Prostate gland (tissue), 2 donors: ENCODE data around the gene ATAD1. TPM values are rescaled to one million over a fixed set of nuclear protein-coding genes. Genes with fewer than 3 reads are reported as not detected.
"Not testable (repeated sequence)": the region's sequence is repeated elsewhere in the genome, so short reads cannot be mapped to it uniquely, and the experiment has no call there.

Experiments used
- DNase-seq: peaks from one replicate; pipeline ENCODE4 v3.0.0-alpha.2; 2019; ENCODE audit warnings: low spot score
- H3K27ac ChIP-seq, 2 donors: fragments of 200-600 bp; sonication (generic); 2 replicates each; pipeline ENCODE4 v1.5.1; 2017 to 2019
- H3K27me3 ChIP-seq: fragments of 200-600 bp; sonication (generic); replicated peaks from 2 replicates; pipeline ENCODE4 v1.5.1; 2019; ENCODE audit not compliant: insufficient read depth
- H3K36me3 ChIP-seq, 2 donors: fragments of 200-600 bp; sonication (generic); 1 replicate in 1 of 2; 2 replicates in 1 of 2; pipeline versions ENCODE4 v1.5.1 to v1.8.1; 2017 to 2019
- H3K4me1 ChIP-seq: fragments of 200-600 bp; sonication (generic); replicated peaks from 2 replicates; pipeline ENCODE4 v1.5.1; 2019
- H3K4me3 ChIP-seq, 2 donors: fragments of 200-600 bp; sonication (generic); 2 replicates each; pipeline ENCODE4 v1.5.1; 2017 to 2019
- H3K9me3 ChIP-seq: fragments of 200-600 bp; sonication (generic); 2 replicates; pipeline ENCODE4 v1.5.1; 2017
- POLR2A ChIP-seq: fragments of 450-650 bp; IDR thresholded peaks from one replicate; pipeline ENCODE4 v1.6.1; 2016; ENCODE audit warnings: antibody characterized with exemption, mild to moderate bottlenecking
- POLR2AphosphoS5 ChIP-seq: sonication (generic); formaldehyde crosslinking; IDR thresholded peaks from one replicate; pipeline ENCODE4 v1.6.1; 2017; ENCODE audit warnings: antibody characterized with exemption
- WGBS: methylation state at CpG from one replicate; pipeline ENCODE4 v1.1.5; 2018; 5-methylcytosine and 5-hydroxymethylcytosine counted together
- intact Hi-C: fragments of 100-400 bp; cut with DNase I; formaldehyde crosslinking; loops from one replicate; pipeline ENCODE4 v1.14.2; 2022
- total RNA-seq, 2 donors: library from RNA; depleted of rRNA; stranded (reverse); fragments of >200 nt; gene quantifications; one replicate each; pipeline ENCODE4 v1.1.0, GENCODE V29; 2016
- TF ChIP-seq, protein P1 (sequence below), 4 experiments: fragments of 200-600 bp in 2 of 4; fragments of 450-650 bp in 2 of 4; sonication (generic) in 2 of 4; IDR thresholded peaks; 1 replicate in 3 of 4; 2 replicates in 1 of 4; pipeline ENCODE4 v1.5.1; 2016 to 2019; ENCODE audit warnings: antibody characterized with exemption in 4 of 4, mild to moderate bottlenecking in 2 of 4, moderate library complexity in 2 of 4

The ATAD1 gene
- total RNA-seq, 2 donors from 2014 or later: 50.2 to 59.6 TPM

DNA sequence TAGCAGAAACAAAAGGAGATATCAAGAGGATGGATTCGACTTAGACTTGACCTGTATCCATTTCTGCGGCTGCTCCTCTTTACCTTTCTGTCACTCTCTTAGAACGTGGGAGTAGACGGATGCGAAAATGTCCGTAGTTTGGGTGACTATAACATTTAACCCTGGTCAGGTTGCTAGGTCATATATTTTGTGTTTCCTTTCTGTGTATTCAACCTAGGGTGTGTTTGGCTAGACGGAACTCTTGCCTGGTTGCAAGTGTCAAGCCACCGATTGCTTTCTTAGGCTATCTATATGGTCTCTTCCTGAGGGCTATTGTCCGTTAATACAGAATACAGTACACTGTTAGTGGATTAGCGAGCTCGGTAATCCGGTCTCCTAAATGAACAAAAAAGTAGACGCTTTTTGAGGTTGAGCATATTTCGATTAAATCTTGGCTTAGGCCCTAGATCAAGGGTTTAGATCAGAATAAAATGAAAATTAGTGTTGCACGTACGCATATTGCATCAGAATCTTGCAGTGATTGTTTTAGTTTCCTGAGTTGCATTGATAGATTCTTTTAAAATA lies 46.6 kb upstream of the ATAD1 start:
- Histone ChIP-seq H3K27me3 (no peaks in the 10 kb centered on the region), H3K27ac (peak overlapping the region; percentile 89 to 97), H3K4me3 (peak overlapping the region; percentile 64 to 95), H3K4me1 (no peaks in the 10 kb centered on the region), H3K36me3 (no peaks in the 10 kb centered on the region), H3K9me3 (no peaks in the 10 kb centered on the region)
- 0% methylated on average over 16 of the region's 16 CpGs for WGBS
- intact Hi-C loops: loop anchor here (5.0 to 10.0 kb wide), 2 partner anchors 270 to 383 kb away; no protein-coding TSS in a partner anchor
- no peak for TF ChIP-seq POLR2AphosphoS5
- TF ChIP-seq POLR2A: no peak
- TF ChIP-seq, protein P1, sequence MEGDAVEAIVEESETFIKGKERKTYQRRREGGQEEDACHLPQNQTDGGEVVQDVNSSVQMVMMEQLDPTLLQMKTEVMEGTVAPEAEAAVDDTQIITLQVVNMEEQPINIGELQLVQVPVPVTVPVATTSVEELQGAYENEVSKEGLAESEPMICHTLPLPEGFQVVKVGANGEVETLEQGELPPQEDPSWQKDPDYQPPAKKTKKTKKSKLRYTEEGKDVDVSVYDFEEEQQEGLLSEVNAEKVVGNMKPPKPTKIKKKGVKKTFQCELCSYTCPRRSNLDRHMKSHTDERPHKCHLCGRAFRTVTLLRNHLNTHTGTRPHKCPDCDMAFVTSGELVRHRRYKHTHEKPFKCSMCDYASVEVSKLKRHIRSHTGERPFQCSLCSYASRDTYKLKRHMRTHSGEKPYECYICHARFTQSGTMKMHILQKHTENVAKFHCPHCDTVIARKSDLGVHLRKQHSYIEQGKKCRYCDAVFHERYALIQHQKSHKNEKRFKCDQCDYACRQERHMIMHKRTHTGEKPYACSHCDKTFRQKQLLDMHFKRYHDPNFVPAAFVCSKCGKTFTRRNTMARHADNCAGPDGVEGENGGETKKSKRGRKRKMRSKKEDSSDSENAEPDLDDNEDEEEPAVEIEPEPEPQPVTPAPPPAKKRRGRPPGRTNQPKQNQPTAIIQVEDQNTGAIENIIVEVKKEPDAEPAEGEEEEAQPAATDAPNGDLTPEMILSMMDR (IDR thresholded peaks at IDR 0.05): no peak
- DNase-seq: no peak

GRCh38 chr10:87863951-87864495 lies 46.0 kb upstream of the ATAD1 start:
- intact Hi-C loops: loop anchor here (5.0 to 10.0 kb wide), 2 partner anchors 271 to 383 kb away; no protein-coding TSS in a partner anchor
- Histone ChIP-seq H3K4me3 (peak overlapping the region; percentile 64 to 95), H3K27ac (peak overlapping the region; percentile 89 to 97)
- WGBS: 0% methylated on average over 46 of the region's 47 CpGs
- H3K36me3 ChIP-seq, H3K9me3 ChIP-seq, H3K27me3 ChIP-seq, H3K4me1 ChIP-seq, DNase-seq: not testable (repeated sequence)

- no peaks in the 10 kb centered on the region for H3K36me3 ChIP-seq
- H3K27ac ChIP-seq: peak within 1 kb of the TSS; percentile 89 to 97
- no peaks in the 10 kb centered on the region for H3K27me3 ChIP-seq
- intact Hi-C loops: loop anchor here (5.0 to 10.0 kb wide), 2 partner anchors 272 to 384 kb away; no protein-coding TSS in a partner anchor
- peak; percentile 88 for DNase-seq
- no peaks in the 10 kb centered on the region for H3K9me3 ChIP-seq
- TF ChIP-seq, protein P1 (IDR thresholded peaks at IDR 0.05): peak in 1 of 4 experiments; percentile 8
- TF ChIP-seq POLR2A (peak; percentile 82), POLR2AphosphoS5 (peak; percentile 69)
- under 1% methylated on average over 85 of the region's 89 CpGs for WGBS
- no peaks in the 10 kb centered on the region for H3K4me1 ChIP-seq
- peak within 1 kb of the TSS; percentile 64 to 95 for H3K4me3 ChIP-seq
These were observed 45.3 kb upstream of the ATAD1 start, which contains the start of the genes KLLN and PTEN for GRCh38 chr10:87863053-87863943. Gene KLLN, minus strand, starts transcription at chr10:87863533. Its CDS starts 1,046 bp downstream, at chr10:87862487. Gene PTEN, plus strand, starts transcription at chr10:87863625. Its CDS starts 845 bp downstream, at chr10:87864470.

DNA sequence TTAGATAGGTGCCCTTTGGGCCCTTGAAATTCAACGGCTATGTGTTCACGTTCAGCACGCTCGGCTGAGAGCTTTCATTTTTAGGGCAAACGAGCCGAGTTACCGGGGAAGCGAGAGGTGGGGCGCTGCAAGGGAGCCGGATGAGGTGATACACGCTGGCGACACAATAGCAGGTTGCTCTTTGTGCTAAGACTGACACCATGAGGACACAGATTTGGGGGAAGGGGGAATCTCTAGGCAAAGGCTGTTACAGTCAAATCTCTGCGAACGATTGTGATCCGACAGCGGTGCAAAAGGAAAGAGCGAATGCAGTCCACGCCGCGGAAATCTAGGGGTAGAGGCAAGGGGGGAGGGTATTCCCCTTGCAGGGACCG lies 44.6 kb upstream of the ATAD1 start:
- no peak for DNase-seq
- intact Hi-C loops: loop anchor here (5.0 to 10.0 kb wide), 2 partner anchors 272 to 385 kb away; no protein-coding TSS in a partner anchor
- Histone ChIP-seq H3K9me3 (no peaks in the 10 kb centered on the region), H3K36me3 (no peaks in the 10 kb centered on the region), H3K27me3 (no peaks in the 10 kb centered on the region), H3K4me1 (no peaks in the 10 kb centered on the region), H3K4me3 (peak overlapping the region; percentile 64 to 95), H3K27ac (peak overlapping the region; percentile 89 to 97)
- WGBS: under 1% methylated on average over 21 of the region's 21 CpGs
- no peak for TF ChIP-seq POLR2A

DNA sequence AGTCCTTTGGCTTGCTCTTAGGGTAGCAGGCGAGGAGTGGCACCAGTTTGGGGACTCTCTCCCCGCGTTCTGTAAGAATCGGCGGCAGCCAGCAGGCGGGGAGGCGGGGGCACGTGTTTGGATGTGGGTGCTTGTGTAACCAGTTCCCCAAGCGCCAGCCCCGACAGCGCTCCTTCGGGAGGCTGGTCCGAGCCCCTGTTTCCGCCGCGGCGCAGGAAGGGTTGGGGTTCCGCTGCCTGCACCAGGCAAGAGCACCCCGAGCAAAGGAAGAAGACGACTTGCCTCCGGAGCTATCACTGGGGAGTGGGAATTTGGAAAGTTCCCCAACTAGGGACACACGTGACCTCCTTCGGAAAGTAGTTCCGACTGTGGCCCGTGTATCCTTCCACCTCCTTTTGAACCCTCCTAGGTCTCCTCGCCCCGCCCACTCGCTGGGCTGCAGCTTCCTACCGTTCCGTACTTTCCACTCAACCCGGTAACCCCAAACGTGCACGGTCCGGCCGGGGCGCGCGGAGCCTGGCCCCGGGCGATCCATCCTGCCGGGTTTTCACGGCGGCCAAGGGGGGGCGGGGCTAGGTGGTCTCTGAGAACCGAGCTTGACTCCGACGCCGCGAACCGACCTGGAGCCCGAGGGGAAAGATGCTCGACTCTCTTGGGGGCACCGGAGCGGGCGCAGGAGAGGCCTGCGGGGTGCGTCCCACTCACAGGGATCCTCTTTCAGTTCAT lies 44.1 kb upstream of the ATAD1 start:
- intact Hi-C loops: loop anchor here (2.0 to 10.0 kb wide), 3 partner anchors 273 to 525 kb away; no protein-coding TSS in a partner anchor
- WGBS: under 1% methylated on average over 46 of the region's 57 CpGs
- H3K27ac ChIP-seq: peak overlapping the region; percentile 89 to 97
- H3K4me1 ChIP-seq: no peaks in the 10 kb centered on the region
- H3K4me3 ChIP-seq: peak overlapping the region; percentile 64 to 95
- no peaks in the 10 kb centered on the region for H3K27me3 ChIP-seq
- H3K9me3 ChIP-seq: no peaks in the 10 kb centered on the region
- peak; percentile 94 for DNase-seq
- TF ChIP-seq POLR2A (peak; percentile 58), POLR2AphosphoS5 (peak; percentile 89)
- TF ChIP-seq, protein P1 (IDR thresholded peaks at IDR 0.05): peak in 2 of 4 experiments; percentile 9 to 12
- H3K36me3 ChIP-seq: no peaks in the 10 kb centered on the region
